ENCODE results near the gene FAM24A.
A peak's percentile ranks its signal among the peaks of the same experiment; 100 is the strongest.

FAM24A gene

DNA sequence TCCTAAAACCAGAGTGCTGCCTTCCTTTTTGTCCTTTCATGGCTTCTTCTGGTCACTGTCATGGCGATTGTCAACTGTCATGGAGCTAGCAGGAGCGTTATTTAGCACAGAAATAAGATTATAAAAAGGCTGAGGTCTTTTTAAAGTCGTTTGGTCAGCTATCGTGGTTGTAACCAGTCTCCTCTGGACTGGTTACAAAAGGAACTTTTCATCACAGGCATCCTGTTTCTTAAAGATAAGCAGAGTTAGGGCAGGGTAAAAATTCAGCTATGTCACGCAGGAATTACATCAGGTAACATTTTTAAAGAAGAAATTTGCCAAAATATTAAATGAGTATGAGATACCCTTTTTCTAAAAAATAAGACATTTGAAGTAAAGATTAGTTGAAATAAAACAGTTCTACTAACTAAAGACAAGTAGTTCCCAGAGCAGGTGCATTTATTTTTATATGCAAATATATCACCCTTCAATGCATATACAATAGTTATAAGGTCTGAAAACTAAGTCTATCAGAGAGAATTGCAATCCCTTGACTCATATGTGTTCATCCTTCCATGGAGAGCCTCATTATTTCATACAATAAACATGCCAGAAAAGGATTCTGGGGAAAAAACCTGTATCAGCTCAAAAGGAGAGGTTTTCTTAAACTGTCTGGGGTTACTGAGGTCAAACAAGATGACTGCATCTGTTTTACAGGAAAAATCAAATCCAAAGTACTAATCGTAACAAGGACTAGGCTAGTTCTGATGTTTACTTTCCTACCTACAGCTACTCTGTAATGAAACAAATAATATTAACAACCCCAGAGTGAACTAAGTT is 20.9 kb downstream of the FAM24A start:
- no peak for DNase-seq

DNA sequence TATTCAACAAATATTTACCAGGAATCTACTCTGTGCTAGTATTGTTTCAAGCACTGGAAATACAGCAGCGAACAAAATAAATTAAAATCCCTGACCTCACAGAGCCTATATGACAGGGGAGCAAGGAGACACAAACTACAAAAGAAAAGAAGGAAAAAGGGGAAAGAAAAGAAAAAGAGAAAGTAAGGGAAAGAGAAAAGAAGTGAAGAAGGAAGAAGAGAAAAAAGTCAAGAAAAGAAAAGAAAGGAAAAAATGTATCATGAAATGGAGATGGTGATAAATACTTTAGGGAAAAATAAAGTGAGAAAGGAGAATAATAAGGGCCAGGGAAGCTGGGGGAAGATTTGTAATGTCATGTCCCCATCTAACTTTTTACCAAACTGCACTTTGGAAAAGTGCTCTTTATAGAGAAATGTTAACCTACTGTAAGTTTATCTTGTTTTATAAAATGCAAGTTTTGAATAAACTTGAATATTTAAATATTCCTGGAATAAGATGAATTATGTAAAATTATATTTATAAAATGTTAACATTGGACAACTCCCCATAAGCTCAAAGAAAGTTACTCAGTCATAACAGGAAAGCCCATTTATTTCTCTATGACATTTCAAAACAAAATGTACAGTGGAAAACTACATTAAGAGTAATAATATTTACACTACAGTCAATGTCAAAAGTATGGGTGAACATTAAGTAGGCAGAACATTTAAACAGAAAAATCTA is 28.9 kb downstream of the FAM24A start:
- DNase-seq, result no peak

DNA sequence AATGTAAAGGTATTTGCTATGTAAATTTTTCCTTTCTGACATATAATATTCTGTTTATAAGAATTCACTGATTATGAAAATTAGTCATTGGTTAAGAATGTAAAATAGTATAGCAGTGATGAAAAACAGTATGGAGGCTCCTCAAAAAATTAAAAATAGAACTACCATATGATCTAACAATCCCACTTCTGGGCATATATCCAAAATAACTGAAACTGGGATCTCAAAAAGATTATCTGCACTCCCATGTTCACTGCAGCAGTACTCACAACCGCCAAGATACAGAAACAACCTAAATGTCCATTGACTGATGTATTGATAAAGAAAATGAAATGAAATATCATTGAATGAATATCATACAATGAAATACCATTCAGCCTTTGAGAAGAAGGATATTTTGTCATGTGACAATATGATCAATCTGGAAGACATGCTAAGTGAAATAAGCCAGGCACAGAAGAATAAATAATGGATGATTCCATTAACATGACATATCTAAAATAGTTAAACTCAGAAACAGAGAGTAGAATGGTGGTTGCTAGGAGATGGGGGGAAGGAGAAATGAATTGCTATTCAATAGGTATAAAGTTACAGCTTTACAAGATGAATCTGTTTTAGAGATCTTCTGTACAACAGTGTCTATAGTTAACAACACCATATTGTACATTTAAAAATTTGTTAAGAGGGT is 29.6 kb downstream of the FAM24A start:
- DNase-seq, result no peak

DNA sequence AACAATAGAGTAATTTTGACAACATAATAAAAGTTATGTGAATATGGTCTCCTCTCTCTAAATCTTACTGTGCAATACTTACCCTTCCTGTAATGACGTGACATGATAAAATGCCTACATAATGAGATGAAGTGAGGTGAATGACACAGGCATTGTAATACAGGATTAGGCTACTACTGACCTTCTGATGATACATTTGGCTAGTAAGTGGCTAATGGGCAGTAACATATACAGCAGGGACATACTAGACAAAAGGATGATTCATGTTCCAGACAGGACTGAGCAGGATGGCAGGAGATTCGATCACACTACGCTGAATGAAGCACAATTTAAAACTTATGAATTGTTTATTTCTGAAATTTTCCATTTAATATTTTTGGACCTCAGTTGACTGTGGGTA is 38.9 kb downstream of the FAM24A start:
- no peak for DNase-seq

DNA sequence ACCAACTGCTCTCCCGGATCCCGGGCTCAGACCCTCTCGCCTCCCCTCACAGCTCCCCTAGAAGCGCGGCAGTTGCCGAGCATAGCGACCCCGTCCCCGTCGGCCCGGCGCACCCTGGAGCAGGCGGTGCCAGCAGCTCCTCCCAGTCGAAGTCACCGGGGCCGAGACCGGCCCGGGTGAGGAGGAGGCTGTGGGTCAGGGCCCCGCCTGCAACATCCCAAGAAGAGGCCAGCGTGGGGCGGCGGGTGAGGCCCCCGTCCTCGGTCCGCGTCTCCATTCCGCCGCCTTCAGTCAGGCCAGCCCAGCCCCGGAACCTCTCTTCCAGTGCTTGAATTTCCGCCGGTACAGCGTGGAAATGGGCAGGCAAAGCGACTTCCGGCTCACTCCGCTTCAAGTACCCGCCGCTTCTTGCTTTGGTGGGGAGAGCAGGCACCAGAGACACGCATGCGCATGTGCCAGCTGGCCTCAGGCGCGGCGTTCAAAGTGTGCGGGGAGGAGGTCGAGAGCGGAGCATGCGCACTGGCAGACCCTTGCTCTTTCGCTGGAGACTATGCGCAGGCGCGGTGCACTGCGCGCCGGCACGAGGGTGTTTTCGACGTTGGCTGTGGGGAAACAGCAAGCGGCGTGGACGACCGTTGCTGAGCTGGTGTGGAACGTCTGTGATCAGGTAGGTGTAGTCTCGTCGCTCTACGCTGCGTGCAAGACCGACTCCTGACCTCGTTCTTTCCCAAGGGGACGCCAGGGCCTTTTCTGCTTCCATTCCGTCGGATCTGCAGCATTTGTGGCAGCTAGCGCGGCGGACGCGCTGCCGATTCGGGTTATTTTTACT is 43.7 kb downstream of the FAM24A start, which contains the start of gene C10orf88:
Gene C10orf88 (minus strand): TSS at position 326 of the 829 bp plus-strand sequence. CDS start 49 bp downstream, at position 277.
- peak; percentile 96 for DNase-seq

DNA sequence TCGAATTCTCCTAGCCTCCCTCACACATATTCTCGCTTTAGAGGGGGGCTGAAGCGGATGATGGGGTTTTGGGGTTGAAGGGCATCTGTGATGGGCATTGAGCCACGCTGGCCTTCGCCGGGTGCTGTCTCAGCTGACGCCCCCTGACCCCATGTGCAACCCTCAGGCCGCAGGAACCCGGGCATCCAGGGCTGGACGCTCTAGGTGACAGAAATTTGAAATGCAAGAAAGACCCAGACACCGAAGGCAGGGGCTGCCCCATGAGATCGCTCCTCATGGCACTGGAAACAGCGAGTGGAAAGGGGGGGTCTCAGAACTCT is 44.3 kb downstream of the FAM24A start:
- DNase-seq, result no peak

DNA sequence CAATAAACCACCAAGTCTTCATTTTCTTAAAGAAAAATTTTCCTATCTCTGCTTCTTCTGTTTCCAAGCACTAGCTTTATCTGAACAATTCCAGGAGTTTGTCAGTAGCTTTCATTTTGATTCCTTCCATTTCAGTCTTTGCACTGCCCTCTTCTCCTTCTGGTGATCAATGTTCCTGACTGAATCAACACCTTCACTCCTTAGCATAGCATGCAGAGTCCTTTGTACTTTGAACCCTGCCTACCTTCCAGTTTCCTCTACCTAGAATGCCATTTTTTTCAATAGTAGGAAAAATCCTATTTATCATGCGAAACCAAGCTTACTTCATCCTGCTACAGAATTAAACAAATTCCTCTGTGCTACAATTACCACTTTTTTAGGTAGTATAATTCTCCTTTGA is 45.5 kb downstream of the FAM24A start:
- DNase-seq, result no peak

DNA sequence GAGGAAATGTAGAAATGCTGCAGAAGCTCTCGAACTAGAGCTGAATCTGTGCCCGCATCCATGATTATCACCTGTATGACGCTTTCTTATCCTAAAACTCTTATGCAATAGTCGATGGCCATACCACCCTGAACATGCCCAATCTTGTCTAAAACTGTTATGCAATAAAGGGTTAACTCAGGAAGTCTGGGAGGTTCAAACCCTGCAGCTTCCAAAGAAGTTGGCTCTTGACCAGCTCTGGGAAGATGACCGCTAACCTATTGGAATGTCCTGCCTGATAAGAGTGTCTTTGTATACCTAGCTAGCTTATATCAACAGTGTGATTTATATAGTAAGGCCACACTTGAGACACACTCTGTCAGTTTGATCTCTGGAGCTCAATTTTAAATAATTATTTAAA is 47.1 kb downstream of the FAM24A start:
- DNase-seq, result no peak

DNA sequence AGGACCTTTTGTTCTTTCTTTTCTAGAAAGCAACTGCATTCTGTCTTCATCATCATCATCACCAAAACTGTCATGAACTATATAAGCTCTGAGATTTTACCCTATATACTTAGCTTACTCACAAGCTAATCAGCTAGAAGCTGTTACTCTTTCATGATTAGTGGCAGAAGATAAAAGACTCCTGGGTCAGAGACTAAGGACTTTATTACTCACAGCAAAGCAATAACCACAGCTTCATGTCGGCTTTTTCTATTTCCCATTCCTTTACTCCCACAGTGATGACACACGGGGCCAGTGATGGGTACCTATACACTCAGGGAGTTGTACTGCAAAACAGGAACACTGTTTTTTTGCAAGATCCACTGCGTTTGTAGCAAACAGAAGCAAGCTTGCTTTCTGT is 52.0 kb downstream of the FAM24A start:
- no peak for DNase-seq
